Small intestine (tissue), 7 donors: ENCODE data around the gene TNFAIP8L3. TPM values are rescaled to one million over a fixed set of nuclear protein-coding genes. Genes with fewer than 3 reads are reported as not detected.
"Not testable (repeated sequence)": the region's sequence is repeated elsewhere in the genome, so short reads cannot be mapped to it uniquely, and the experiment has no call there.

ENCODE experiments used
- DNase-seq, 2 donors: peaks; one replicate each; pipeline versions ENCODE4 v3.0.0 to v3.0.0-alpha.2; 2013
- FAIRE-seq: peaks from 2 replicates; lab custom pipeline; 2012; peaks lifted over from hg19 to GRCh38; lab: Jason Lieb, UNC
- H3K27ac ChIP-seq, 3 donors: one replicate each; pipeline ENCODE4 v1.5.1; 2013; ENCODE audit warnings: low read length in 2 of 3, mild to moderate bottlenecking in 2 of 3, control low read depth in 1 of 3, inconsistent platforms in 1 of 3, low read depth in 1 of 3, moderate library complexity in 1 of 3
- H3K27me3 ChIP-seq, 3 donors: one replicate each; pipeline ENCODE4 v1.6.1; 2013; ENCODE audit warnings: low read length in 3 of 3, inconsistent platforms in 1 of 3; ENCODE audit not compliant: control insufficient read depth in 3 of 3, insufficient read depth in 3 of 3
- H3K36me3 ChIP-seq, 3 donors: one replicate each; pipeline ENCODE4 v1.6.1; 2013; ENCODE audit warnings: low read length in 3 of 3, inconsistent platforms in 1 of 3, low read depth in 1 of 3, mild to moderate bottlenecking in 1 of 3, moderate library complexity in 1 of 3; ENCODE audit not compliant: control insufficient read depth in 3 of 3, insufficient read depth in 2 of 3
- H3K4me1 ChIP-seq, 3 donors: one replicate each; pipeline ENCODE4 v1.6.1; 2013; ENCODE audit warnings: low read length in 2 of 3, inconsistent platforms in 1 of 3, low read depth in 1 of 3, mild to moderate bottlenecking in 1 of 3, moderate library complexity in 1 of 3; ENCODE audit not compliant: control insufficient read depth in 3 of 3, insufficient read depth in 2 of 3
- H3K4me3 ChIP-seq, 3 donors: one replicate each; pipeline ENCODE4 v1.5.1; 2013; ENCODE audit warnings: low read length in 3 of 3, control low read depth in 1 of 3, inconsistent platforms in 1 of 3, low read depth in 1 of 3, mild to moderate bottlenecking in 1 of 3, moderate library complexity in 1 of 3
- H3K9me3 ChIP-seq, 2 donors: one replicate each; pipeline ENCODE4 v1.6.1; 2013; ENCODE audit warnings: low read depth in 1 of 2, low read length in 1 of 2; ENCODE audit not compliant: control insufficient read depth in 2 of 2, insufficient read depth in 1 of 2
- WGBS, 3 donors: extraction: QIAGEN DNeasy Blood & Tissue Kit; methylation state at CpG; one replicate each; pipeline ENCODE4 v1.1.7; 2013; 5-methylcytosine and 5-hydroxymethylcytosine counted together
- polyA plus RNA-seq, 4 donors: library from polyadenylated mRNA; stranded (reverse) in 3 of 4; unstranded in 1 of 4; fragments of 200-250 nt in 3 of 4; fragments of 120-200 nt in 1 of 4; gene quantifications; one replicate each; pipeline versions ENCODE4 v1.2.1 to v1.2.3, GENCODE V29; 2013
- donor health status: healthy with polysubstance abuse.
- donor health status: control.
- donor health status: control.
- donor health status: Bipolar disorder and iron deficiency.
- donor health status: healthy.

TNFAIP8L3 gene
- polyA plus RNA-seq, 4 donors = 1.1 to 8.4 (median 3.5) TPM; not detected in 1

- WGBS, 3 donors = 76 to 90% (median 87%) methylated on average over 7 of the region's 7 CpGs
- FAIRE-seq = no peak
- H3K36me3 ChIP-seq = no peaks in the 10 kb centered on the region
Observed at GRCh38 chr15:51038162-51038973, 56.3 kb downstream of the TNFAIP8L3 start.

GRCh38 chr15:51037474-51037873 lies 57.2 kb downstream of the TNFAIP8L3 start:
- not testable (repeated sequence) for H3K4me1 ChIP-seq, FAIRE-seq, H3K36me3 ChIP-seq, H3K4me3 ChIP-seq, H3K27me3 ChIP-seq, DNase-seq, H3K27ac ChIP-seq, H3K9me3 ChIP-seq
- 63 to 97% (median 93%) methylated on average over 10 to 13 of the region's 13 CpGs for WGBS, 3 donors

More at GRCh38 chr15:51038162-51038973, 56.3 kb downstream of the TNFAIP8L3 start:
- DNase-seq = no peak
- Histone ChIP-seq H3K27ac (no peak overlapping the region), H3K27me3 (no peaks in the 10 kb centered on the region), H3K4me1 (no peaks in the 10 kb centered on the region), H3K9me3 (no peaks in the 10 kb centered on the region), H3K4me3 (no peak overlapping the region)

GRCh38 chr15:51030649-51031316 lies 63.9 kb downstream of the TNFAIP8L3 start:
- no peak for DNase-seq
- no peaks in the 10 kb centered on the region for H3K9me3 ChIP-seq
- H3K4me1 ChIP-seq = no peaks in the 10 kb centered on the region
- H3K27ac ChIP-seq = peak overlapping the region in 1 of 3 donors; percentile 78
- H3K4me3 ChIP-seq = no peak overlapping the region
- no peak for FAIRE-seq
- WGBS, 3 donors = 71 to 84% (median 81%) methylated on average over 6 of the region's 6 CpGs
- no peaks in the 10 kb centered on the region for H3K36me3 ChIP-seq
- no peaks in the 10 kb centered on the region for H3K27me3 ChIP-seq

GRCh38 chr15:51025454-51025846 lies 69.3 kb downstream of the TNFAIP8L3 start:
- Histone ChIP-seq H3K36me3 (no peaks in the 10 kb centered on the region), H3K4me1 (no peaks in the 10 kb centered on the region), H3K4me3 (no peak overlapping the region), H3K27me3 (no peaks in the 10 kb centered on the region), H3K27ac (no peak overlapping the region), H3K9me3 (no peaks in the 10 kb centered on the region)
- WGBS, 3 donors = 41 to 74% (median 45%) methylated on average over 3 of the region's 3 CpGs
- DNase-seq (no peak), FAIRE-seq (no peak)

GRCh38 chr15:51024735-51025453 lies 69.8 kb downstream of the TNFAIP8L3 start:
- no peak for FAIRE-seq
- no peak overlapping the region for H3K4me3 ChIP-seq

GRCh38 chr15:51023499-51023898 lies 71.2 kb downstream of the TNFAIP8L3 start:
- Histone ChIP-seq H3K27ac (no peak overlapping the region), H3K4me3 (no peak overlapping the region), H3K36me3 (no peaks in the 10 kb centered on the region), H3K4me1 (no peaks in the 10 kb centered on the region), H3K27me3 (no peaks in the 10 kb centered on the region), H3K9me3 (no peaks in the 10 kb centered on the region)
- WGBS, 3 donors = 93 to 97% (median 94%) methylated on average over 1 of the region's 1 CpG
- FAIRE-seq (no peak), DNase-seq (no peak)

More at GRCh38 chr15:51024735-51025453, 69.8 kb downstream of the TNFAIP8L3 start:
- Histone ChIP-seq H3K4me1 (no peaks in the 10 kb centered on the region), H3K27me3 (no peaks in the 10 kb centered on the region), H3K36me3 (no peaks in the 10 kb centered on the region), H3K27ac (no peak overlapping the region), H3K9me3 (no peaks in the 10 kb centered on the region)
- WGBS, 3 donors = 26 to 47% (median 42%) methylated on average over 4 of the region's 4 CpGs
- DNase-seq = no peak

GRCh38 chr15:51022206-51022605 lies 72.5 kb downstream of the TNFAIP8L3 start:
- Histone ChIP-seq H3K4me1 (no peaks in the 10 kb centered on the region), H3K27me3 (no peaks in the 10 kb centered on the region), H3K9me3 (no peaks in the 10 kb centered on the region), H3K4me3 (no peak overlapping the region), H3K36me3 (no peaks in the 10 kb centered on the region), H3K27ac (no peak overlapping the region)
- FAIRE-seq (no peak), DNase-seq (no peak)

GRCh38 chr15:51016615-51017014 lies 78.1 kb downstream of the TNFAIP8L3 start:
- Histone ChIP-seq H3K4me3 (no peak overlapping the region), H3K4me1 (no peaks in the 10 kb centered on the region), H3K27ac (no peak overlapping the region), H3K9me3 (no peaks in the 10 kb centered on the region), H3K27me3 (no peaks in the 10 kb centered on the region), H3K36me3 (no peaks in the 10 kb centered on the region)
- FAIRE-seq (no peak), DNase-seq (no peak)
- 78 to 88% (median 86%) methylated on average over 1 of the region's 1 CpG for WGBS, 3 donors
